GM18873 (cell line): Measurements from ENCODE around the gene FFAR3.

Source experiments
- ATAC-seq: cut with Tn5 transposase; IDR thresholded peaks from one replicate; pipeline ENCODE4 v1.9.1; 2021; ENCODE audit warnings: mild to moderate bottlenecking, moderate library complexity, moderate number of reproducible peaks; ENCODE audit not compliant: unreplicated experiment, low FRiP score

Gene FFAR3

GRCh38 chr19:35357867-35358573 lies at the start of gene FFAR3:
Gene FFAR3, plus strand, starts transcription at chr19:35358460. Its CDS starts 431 bp downstream, at chr19:35358891.
- no peak for ATAC-seq

DNA sequence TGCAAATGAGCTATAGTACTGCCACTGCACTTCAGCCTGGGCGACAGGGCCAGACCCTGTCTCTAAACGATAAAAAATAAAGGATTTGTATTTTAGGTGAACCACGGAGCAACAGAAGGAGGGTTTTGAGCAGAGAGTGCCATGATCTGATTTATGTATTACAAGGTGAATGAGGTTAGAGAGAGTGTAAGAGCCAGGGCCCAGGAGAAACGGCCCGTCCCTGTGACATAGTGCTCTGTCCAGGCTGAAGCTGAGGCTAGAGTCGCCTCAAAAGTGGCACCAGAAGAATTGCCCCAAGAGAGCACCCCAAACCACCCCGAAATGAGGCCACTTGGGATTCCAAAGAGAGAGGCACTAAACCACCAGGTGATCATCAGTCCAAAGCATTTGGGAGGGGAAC lies 49.4 kb upstream of the FFAR3 start:
- no peak for ATAC-seq

DNA sequence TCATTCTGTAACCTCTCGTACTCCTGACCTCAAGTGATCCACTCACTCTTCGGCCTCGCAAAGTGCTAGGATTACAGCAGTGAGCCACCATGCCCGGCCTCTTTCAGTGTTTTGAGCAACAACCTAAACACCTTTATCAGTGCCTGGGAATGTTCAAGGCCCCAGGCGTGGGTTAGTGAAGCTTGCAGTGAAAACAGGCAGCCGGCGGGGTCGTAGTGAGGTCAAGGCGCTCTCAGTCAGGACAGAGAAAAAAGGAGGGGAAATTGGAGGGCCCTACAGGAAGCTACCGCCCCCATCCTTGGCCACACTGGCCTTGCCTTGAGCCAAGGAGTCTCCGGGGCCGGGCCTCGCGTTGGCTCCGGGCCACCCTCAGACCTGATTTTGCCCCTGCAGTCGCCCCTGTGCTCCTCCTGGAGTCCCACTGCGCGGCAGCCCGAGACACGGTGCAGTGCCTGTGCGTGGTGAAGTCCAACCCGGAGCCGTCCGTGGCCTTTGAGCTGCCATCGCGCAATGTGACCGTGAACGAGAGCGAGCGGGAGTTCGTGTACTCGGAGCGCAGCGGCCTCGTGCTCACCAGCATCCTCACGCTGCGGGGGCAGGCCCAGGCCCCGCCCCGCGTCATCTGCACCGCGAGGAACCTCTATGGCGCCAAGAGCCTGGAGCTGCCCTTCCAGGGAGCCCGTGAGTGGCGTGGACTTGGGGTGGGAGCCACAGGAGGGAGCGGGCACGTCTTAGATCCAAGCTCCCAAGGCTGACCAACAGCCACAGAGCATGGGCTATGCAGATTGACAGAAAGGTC lies 48.6 kb upstream of the FFAR3 start:
- ATAC-seq = no peak

GRCh38 chr19:35310331-35310730 lies 47.9 kb upstream of the FFAR3 start:
- no peak for ATAC-seq

- no peak for ATAC-seq
Observed at GRCh38 chr19:35310811-35311465, 47.3 kb upstream of the FFAR3 start.

DNA sequence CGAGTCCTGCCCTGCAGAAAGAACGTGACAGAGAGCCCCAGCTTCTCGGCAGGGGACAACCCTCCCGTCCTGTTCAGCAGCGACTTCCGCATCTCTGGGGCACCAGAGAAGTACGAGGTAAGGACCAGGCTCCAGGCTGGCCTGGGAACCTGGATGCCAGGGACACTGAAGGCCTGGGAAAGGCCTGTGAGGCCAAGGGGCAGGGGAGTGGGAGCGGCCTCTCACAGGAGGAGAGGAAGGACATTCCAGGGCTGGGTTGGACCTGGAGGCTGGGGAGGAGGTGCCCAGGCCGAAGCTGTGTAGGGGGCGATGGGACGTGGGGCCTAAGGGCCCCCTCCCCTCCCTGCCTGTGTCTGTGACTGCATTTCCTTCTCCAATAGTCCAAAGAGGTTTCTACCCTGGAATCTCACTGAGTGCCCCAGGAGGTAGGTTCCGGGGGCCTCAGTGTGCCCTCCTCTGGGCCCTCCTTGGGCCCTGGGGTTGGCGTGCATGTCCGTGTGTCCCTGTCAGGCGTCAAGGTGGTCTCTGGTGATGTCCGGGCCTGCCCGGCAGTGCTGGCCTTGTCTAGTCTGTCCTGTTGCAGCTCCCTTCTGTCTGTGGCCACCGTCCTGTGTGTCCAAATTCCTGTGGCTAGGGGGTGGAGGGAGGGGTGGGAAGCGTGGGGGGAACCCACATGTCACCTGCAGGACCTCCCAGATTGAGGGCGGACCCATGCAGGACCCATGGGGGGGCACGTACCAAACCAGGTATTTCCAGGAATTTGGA lies 46.2 kb upstream of the FFAR3 start:
- no peak for ATAC-seq

- ATAC-seq = no peak
Observed at GRCh38 chr19:35313587-35313986, 44.7 kb upstream of the FFAR3 start.

DNA sequence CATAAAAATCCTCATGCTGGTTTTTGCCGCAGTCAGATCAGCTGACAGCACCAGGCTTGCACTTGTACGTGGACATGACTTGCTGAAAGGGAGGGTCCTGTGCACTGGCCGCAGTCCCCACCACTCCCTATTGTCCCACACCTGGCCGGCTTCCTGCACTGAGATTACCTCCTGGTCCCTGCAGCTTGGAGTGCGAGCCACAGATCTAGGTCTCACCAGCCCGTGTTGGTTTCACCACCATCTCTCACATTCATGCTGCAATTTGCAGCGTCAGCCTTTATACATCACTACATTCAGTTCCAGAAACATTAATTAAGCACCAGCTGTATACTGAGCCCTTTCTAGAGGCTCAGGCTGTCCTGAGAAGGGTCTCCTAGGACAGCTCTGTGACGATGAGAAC lies 44.2 kb upstream of the FFAR3 start:
- no peak for ATAC-seq

- no peak for ATAC-seq
Observed at GRCh38 chr19:35314858-35315470, 43.3 kb upstream of the FFAR3 start.

DNA sequence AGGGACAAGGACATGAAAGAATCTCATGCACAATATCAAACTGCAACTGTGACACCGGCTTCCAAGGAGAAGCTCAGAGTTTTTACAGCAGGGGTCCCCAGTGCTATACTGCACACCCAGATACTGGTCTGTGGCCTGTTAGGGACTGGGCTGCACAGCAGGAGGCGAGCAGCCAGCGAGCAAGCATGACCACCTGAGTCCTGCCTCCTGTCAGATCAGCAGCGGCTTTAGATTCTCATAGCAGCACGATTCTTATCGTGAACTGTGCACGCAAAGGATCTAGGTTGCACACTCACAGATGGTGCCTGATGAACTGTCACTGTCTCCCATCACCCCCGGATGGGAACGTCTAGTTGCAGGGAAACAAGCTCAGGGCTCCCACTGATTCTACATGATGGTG lies 42.4 kb upstream of the FFAR3 start:
- ATAC-seq = no peak

- ATAC-seq = no peak
Observed at GRCh38 chr19:35316560-35316959, 41.7 kb upstream of the FFAR3 start.

GRCh38 chr19:35317464-35318043 lies 40.7 kb upstream of the FFAR3 start:
- ATAC-seq = no peak

GRCh38 chr19:35318679-35319448 lies 39.4 kb upstream of the FFAR3 start:
- ATAC-seq = no peak

DNA sequence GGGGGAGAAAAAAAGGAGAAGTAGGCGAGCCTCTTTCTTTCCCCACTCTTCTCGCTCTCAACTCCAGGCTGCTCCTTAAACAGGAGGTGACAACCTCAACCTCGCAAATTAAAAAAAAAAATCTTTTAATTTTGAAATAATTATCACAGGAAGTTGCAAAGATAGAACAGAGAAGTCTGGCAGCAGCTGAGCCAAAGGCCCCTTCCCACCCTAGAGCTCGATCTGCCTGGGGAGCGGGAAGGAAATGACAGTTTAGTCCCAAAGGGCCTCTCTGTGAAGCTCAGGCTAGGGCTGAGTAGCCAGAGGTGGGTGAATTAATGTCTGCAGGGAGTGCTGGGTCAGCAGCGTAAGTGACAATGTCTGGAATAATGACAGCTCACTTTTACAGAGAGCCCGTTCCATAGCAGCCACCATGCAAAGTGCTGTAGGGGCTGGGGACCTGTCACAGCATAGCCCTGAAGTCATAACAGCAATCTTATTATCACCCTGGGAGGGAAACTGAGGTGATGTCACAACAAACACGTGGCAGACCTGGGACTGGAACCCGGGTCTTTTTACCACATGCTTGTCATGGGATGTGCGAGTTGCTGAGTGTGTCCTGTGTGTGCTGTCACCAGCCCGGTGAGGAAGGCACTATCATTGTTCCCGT lies 38.1 kb upstream of the FFAR3 start:
- ATAC-seq = no peak

GRCh38 chr19:35321291-35321690 lies 37.0 kb upstream of the FFAR3 start:
- no peak for ATAC-seq

DNA sequence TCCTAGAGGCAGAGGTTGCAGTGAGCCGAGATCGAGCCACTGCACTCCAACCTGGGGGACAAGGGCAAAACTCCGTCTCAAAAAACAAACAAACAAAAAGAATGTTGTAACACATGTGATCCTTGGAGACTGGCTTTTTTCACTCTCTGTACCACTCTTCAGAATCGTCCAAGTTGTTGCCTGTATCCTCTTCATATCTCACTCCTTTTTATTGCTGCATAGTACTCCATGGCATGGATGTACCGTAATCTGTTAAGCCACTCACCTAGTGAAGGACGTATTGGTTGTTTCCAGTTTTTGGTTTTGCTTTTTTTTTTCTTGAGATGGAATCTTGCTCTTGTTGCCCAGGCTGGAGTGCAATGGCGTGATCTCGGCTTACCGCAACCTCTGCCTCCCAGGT lies 36.2 kb upstream of the FFAR3 start:
- no peak for ATAC-seq

DNA sequence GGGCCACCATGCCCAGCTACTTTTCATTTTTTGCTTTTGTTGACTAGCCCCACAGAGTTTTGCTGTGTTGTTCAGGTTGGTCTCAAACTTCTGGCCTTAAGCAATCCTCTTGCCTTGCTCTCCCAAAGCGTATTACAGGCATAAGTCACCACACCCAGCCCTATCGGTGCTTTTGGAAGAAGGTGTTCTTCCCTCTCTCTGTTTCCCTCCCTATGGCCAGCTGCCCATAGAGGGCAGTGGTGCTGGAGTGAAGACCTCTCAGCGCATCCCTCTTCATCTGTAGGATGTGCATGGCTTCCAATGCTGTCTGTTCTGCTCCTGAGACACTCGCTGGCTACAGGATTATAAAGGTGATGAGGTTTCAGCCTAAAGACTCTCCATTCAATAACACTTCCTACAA lies 30.6 kb upstream of the FFAR3 start:
- ATAC-seq = no peak

- no peak for ATAC-seq
Observed at GRCh38 chr19:35328851-35329285, 29.4 kb upstream of the FFAR3 start, which contains the start of gene CD22. Gene CD22, plus strand, starts transcription at chr19:35329187. Its CDS starts 2,854 bp downstream, at chr19:35332041.

- no peak for ATAC-seq
Observed at GRCh38 chr19:35329323-35329722, 28.9 kb upstream of the FFAR3 start.
